Mesendoderm (in vitro differentiated cells): ENCODE measurements around the gene APBB2. TPM values are rescaled to one million over a fixed set of nuclear protein-coding genes. Genes with fewer than 3 reads are reported as not detected.

Source experiments
- small RNA-seq: library from polyadenylated mRNA; stranded (forward); fragments of <200 nt; extraction: miRNeasy Mini kit (QIAGEN cat#:217004); gene quantifications from one replicate; pipeline ENCODE3, GENCODE V24; 2013; ENCODE audit not compliant: insufficient read depth

APBB2 gene

Small RNA genes lying within 50 kb of the gene (small RNA-seq; reads per million reads assigned to genes)
- gene RF00019 (not detected), gene RNA5SP160 (not detected), gene RNU6-1195P (not detected), gene RNU6-836P (not detected)
